ENCODE measurements around the gene RAP1GDS1.

RAP1GDS1 gene

GRCh38 chr4:98260579-98261404 lies at the start of gene RAP1GDS1:
TSS of gene RAP1GDS1 (plus strand) at chr4:98261384. CDS start at chr4:98261566, 182 bp downstream.
- TF ChIP-seq GATA1 (IDR thresholded peaks at IDR 0.05; ENCODE audit: low read depth, low read length): no peak
- peak; percentile 87 for TF ChIP-seq POLR2A (IDR thresholded peaks at IDR 0.05; ENCODE audit: low read length)
- peak; percentile 95 to 96 for DNase-seq

- DNase-seq: no peak
- TF ChIP-seq GATA1 (IDR thresholded peaks at IDR 0.05; ENCODE audit: low read depth, low read length) (no peak), POLR2A (IDR thresholded peaks at IDR 0.05; ENCODE audit: low read length) (no peak)
Observed at GRCh38 chr4:98222306-98222705, 38.9 kb upstream of the RAP1GDS1 start.

- DNase-seq: no peak
- TF ChIP-seq GATA1 (IDR thresholded peaks at IDR 0.05; ENCODE audit: low read depth, low read length) (no peak), POLR2A (IDR thresholded peaks at IDR 0.05; ENCODE audit: low read length) (no peak)
Observed at GRCh38 chr4:98226396-98226795, 34.8 kb upstream of the RAP1GDS1 start.

GRCh38 chr4:98230961-98231360 lies 30.2 kb upstream of the RAP1GDS1 start:
- DNase-seq: no peak
- TF ChIP-seq GATA1 (IDR thresholded peaks at IDR 0.05; ENCODE audit: low read depth, low read length): no peak
- no peak for TF ChIP-seq POLR2A (IDR thresholded peaks at IDR 0.05; ENCODE audit: low read length)

- no peak for TF ChIP-seq POLR2A (IDR thresholded peaks at IDR 0.05; ENCODE audit: low read length)
- no peak for TF ChIP-seq GATA1 (IDR thresholded peaks at IDR 0.05; ENCODE audit: low read depth, low read length)
- peak; percentile 10 to 46 for DNase-seq
Observed at GRCh38 chr4:98232202-98232601, 29.0 kb upstream of the RAP1GDS1 start.

GRCh38 chr4:98237204-98237603 lies 24.0 kb upstream of the RAP1GDS1 start:
- DNase-seq: no peak
- no peak for TF ChIP-seq POLR2A (IDR thresholded peaks at IDR 0.05; ENCODE audit: low read length)
- no peak for TF ChIP-seq GATA1 (IDR thresholded peaks at IDR 0.05; ENCODE audit: low read depth, low read length)

- TF ChIP-seq GATA1 (IDR thresholded peaks at IDR 0.05; ENCODE audit: low read depth, low read length): no peak
- TF ChIP-seq POLR2A (IDR thresholded peaks at IDR 0.05; ENCODE audit: low read length): no peak
- no peak for DNase-seq
Observed at GRCh38 chr4:98242063-98242462, 19.1 kb upstream of the RAP1GDS1 start.

GRCh38 chr4:98242538-98242937 lies 18.6 kb upstream of the RAP1GDS1 start:
- no peak for DNase-seq
- TF ChIP-seq GATA1 (IDR thresholded peaks at IDR 0.05; ENCODE audit: low read depth, low read length): no peak
- no peak for TF ChIP-seq POLR2A (IDR thresholded peaks at IDR 0.05; ENCODE audit: low read length)

- no peak for TF ChIP-seq GATA1 (IDR thresholded peaks at IDR 0.05; ENCODE audit: low read depth, low read length)
- no peak for TF ChIP-seq POLR2A (IDR thresholded peaks at IDR 0.05; ENCODE audit: low read length)
- no peak for DNase-seq
Observed at GRCh38 chr4:98245226-98245625, 16.0 kb upstream of the RAP1GDS1 start.

GRCh38 chr4:98248934-98249333 lies 12.2 kb upstream of the RAP1GDS1 start:
- TF ChIP-seq GATA1 (IDR thresholded peaks at IDR 0.05; ENCODE audit: low read depth, low read length) (no peak), POLR2A (IDR thresholded peaks at IDR 0.05; ENCODE audit: low read length) (no peak)
- DNase-seq: peak in 1 of 2 experiments; percentile 14

- TF ChIP-seq GATA1 (IDR thresholded peaks at IDR 0.05; ENCODE audit: low read depth, low read length) (no peak), POLR2A (IDR thresholded peaks at IDR 0.05; ENCODE audit: low read length) (no peak)
- DNase-seq: no peak
Observed at GRCh38 chr4:98249831-98250230, 11.4 kb upstream of the RAP1GDS1 start.

- TF ChIP-seq POLR2A (IDR thresholded peaks at IDR 0.05; ENCODE audit: low read length) (no peak), GATA1 (IDR thresholded peaks at IDR 0.05; ENCODE audit: low read depth, low read length) (no peak)
- DNase-seq: no peak
Observed at GRCh38 chr4:98253499-98253898, 7.7 kb upstream of the RAP1GDS1 start.

- TF ChIP-seq POLR2A (IDR thresholded peaks at IDR 0.05; ENCODE audit: low read length) (no peak), GATA1 (IDR thresholded peaks at IDR 0.05; ENCODE audit: low read depth, low read length) (no peak)
- DNase-seq: peak; percentile 62 to 68
Observed at GRCh38 chr4:98260047-98260578, 1.1 kb upstream of the RAP1GDS1 start.

GRCh38 chr4:98261405-98262291 lies 464 bp downstream of the RAP1GDS1 start:
- DNase-seq: peak; percentile 56 to 61
- TF ChIP-seq POLR2A (IDR thresholded peaks at IDR 0.05; ENCODE audit: low read length): peak; percentile 32
- no peak for TF ChIP-seq GATA1 (IDR thresholded peaks at IDR 0.05; ENCODE audit: low read depth, low read length)
